Vagina (tissue), 2 donors: ENCODE measurements around the gene SCAF1.

ENCODE experiments used
- CTCF ChIP-seq, 3 experiments: fragments of 450-650 bp in 2 of 3; fragments of 200-600 bp in 1 of 3; sonication (generic) in 1 of 3; IDR thresholded peaks; one replicate each; pipeline ENCODE4 v1.5.1; 2017 to 2019; ENCODE audit warnings: antibody characterized with exemption in 3 of 3, mild to moderate bottlenecking in 2 of 3, moderate library complexity in 2 of 3
- POLR2A ChIP-seq, 2 donors: fragments of 450-650 bp; IDR thresholded peaks; one replicate each; pipeline ENCODE4 v1.6.1; 2017; ENCODE audit warnings: antibody characterized with exemption in 2 of 2, mild to moderate bottlenecking in 2 of 2, moderate library complexity in 2 of 2
- POLR2AphosphoS5 ChIP-seq, 2 donors: sonication (generic); formaldehyde crosslinking; IDR thresholded peaks; one replicate each; pipeline ENCODE4 v1.9.0; 2017; ENCODE audit warnings: antibody characterized with exemption in 2 of 2, mild to moderate bottlenecking in 2 of 2, low read depth in 1 of 2; ENCODE audit not compliant: insufficient read depth in 1 of 2

DNA sequence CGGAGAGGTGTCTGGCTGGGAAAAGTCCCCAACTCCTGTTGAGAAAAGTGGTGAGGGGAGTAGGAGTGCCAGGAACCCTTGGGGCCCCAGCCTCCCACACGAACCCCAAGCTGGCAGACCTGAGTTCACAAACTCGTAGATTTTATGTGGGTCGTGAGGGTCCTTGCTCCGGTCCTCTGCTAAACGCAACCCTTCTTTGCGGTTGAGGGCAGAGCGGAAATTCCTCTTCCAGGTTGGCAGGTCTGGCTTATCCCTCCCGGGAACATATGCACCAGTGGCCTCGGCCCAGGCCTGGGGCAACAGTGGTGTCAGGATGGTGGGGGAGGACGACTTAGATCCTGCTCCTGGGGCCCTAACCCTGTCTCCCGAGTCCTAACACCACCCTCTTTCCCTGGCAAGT is 21.2 kb downstream of the SCAF1 start:
- TF ChIP-seq CTCF (IDR thresholded peaks at IDR 0.05) = no peak
- TF ChIP-seq POLR2A (IDR thresholded peaks at IDR 0.05) = no peak
- no peak for TF ChIP-seq POLR2AphosphoS5 (IDR thresholded peaks at IDR 0.05; ENCODE audit: insufficient read depth in 1 of 2, low read depth in 1 of 2)
